Adipocyte (in vitro differentiated cells): ENCODE measurements around the gene PTPRM.

Source experiments
- DNase-seq: peaks from one replicate; pipeline ENCODE4 v3.0.0-alpha.2; 2015; ENCODE audit warnings: low read depth
- H3K27me3 ChIP-seq: replicated peaks from 2 replicates; pipeline ENCODE4 v1.7.0; 2013; ENCODE audit warnings: mild to moderate bottlenecking, low read length, moderate library complexity; ENCODE audit not compliant: control insufficient read depth, insufficient read depth
- H3K36me3 ChIP-seq: 2 replicates; pipeline ENCODE4 v1.7.0; 2013; ENCODE audit warnings: low read length, mild to moderate bottlenecking, moderate library complexity; ENCODE audit not compliant: control insufficient read depth, insufficient read depth, severe bottlenecking
- H3K4me1 ChIP-seq: 2 replicates; pipeline ENCODE4 v1.7.0; 2013; ENCODE audit warnings: mild to moderate bottlenecking, low read length, moderate library complexity; ENCODE audit not compliant: control insufficient read depth, insufficient read depth
- H3K4me3 ChIP-seq: 2 replicates; pipeline ENCODE4 v1.7.0; 2013; ENCODE audit warnings: mild to moderate bottlenecking, low read length, moderate library complexity
- H3K9ac ChIP-seq: 2 replicates; pipeline ENCODE4 v1.7.0; 2013; ENCODE audit warnings: mild to moderate bottlenecking, low read length, moderate library complexity
- H3K9me3 ChIP-seq: 2 replicates; pipeline ENCODE4 v1.7.0; 2013; ENCODE audit warnings: mild to moderate bottlenecking, low read length, moderate library complexity; ENCODE audit not compliant: control insufficient read depth

Gene PTPRM

DNA sequence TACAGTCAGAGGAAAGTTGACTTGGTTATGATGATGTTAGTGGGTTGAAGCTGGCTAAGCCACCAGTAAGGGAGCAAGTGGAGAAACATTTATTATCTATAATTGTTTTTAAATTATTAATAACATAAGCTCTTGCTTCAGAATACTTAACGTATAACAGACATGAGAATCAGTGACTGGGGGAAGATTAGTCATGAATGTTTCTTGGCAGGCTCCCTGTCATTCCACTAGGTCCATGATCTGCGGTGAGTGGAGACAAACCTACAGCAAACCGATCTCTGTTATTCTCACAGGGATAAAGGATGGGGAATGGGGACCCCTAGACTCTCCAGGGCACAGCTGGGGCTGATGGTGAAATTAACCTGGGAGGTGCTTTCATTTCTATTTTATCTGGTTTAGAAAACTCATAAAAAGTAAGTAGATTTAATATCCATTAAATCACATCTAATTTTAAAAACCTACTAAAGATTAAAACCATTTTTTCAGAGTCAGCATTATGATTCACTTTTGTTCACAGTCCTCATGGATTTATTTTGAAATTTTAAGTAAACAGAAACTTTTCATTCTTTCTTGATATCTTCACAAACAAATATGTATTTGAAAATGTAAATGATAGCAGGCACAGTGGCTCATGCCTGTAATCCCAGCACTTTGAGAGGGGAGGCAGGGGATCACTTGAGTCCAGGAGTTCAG lies 420.3 kb downstream of the PTPRM start:
- Histone ChIP-seq H3K4me1 (peaks cover 13% of the 10 kb centered on the region), H3K27me3 (no peaks in the 10 kb centered on the region), H3K9ac (peak overlapping the region; percentile 14), H3K36me3 (no peaks in the 10 kb centered on the region), H3K9me3 (no peaks in the 10 kb centered on the region), H3K4me3 (peak overlapping the region; percentile 29)
- DNase-seq = peak; percentile 73

DNA sequence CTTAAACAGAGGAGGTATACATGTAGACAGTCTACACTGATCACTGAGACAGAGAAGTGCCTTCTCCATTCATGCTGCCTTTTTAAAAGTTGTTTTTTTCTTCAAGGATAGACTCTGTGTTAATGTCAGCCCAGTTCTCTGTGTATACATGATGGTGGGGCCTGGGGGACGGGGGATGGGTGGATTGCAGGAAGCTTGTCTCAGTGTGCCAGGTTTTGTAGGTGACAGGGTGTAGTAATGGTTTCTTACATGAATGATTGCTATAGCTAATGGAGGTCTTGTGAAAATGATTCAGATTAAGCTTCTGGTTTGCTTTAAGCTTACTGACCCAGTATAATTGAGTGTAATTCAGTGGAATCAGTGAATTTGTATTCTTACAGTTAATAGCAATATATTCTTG lies 423.6 kb downstream of the PTPRM start:
- Histone ChIP-seq H3K36me3 (no peaks in the 10 kb centered on the region), H3K9me3 (peaks cover 3% of the 10 kb centered on the region), H3K27me3 (no peaks in the 10 kb centered on the region), H3K4me3 (no peak overlapping the region), H3K4me1 (peaks cover 10% of the 10 kb centered on the region), H3K9ac (no peak overlapping the region)
- DNase-seq = no peak

DNA sequence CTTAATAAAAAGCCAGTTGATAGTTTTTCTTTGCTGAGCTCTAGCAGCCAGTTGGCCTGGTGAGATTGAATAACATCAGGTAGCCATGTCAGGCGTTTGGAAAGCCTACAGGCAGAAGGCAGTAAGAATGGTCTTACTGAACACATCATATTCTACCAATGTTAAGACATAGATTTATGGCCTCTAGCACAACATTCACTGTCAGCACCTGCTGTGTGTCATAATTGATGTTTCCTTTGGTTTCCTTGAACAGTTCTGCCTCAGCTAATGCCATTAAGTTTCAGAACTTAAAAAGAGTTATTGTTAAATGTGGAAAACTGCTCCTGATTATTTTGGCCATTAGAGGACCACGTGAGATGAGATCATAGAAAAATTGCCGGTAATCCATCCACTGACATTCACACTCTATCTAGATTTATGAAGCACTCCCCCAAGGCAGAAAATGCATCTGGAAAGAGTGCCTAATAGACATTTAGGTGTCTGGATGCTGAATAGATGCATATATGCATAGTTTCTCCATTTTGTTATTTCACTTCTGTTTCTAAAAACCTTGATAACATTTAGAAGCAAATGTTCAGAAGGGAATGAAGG lies 434.7 kb downstream of the PTPRM start:
- Histone ChIP-seq H3K4me3 (no peak overlapping the region), H3K27me3 (no peaks in the 10 kb centered on the region), H3K9ac (no peak overlapping the region), H3K9me3 (no peaks in the 10 kb centered on the region), H3K36me3 (peaks cover 4% of the 10 kb centered on the region), H3K4me1 (peaks cover 12% of the 10 kb centered on the region)
- no peak for DNase-seq

DNA sequence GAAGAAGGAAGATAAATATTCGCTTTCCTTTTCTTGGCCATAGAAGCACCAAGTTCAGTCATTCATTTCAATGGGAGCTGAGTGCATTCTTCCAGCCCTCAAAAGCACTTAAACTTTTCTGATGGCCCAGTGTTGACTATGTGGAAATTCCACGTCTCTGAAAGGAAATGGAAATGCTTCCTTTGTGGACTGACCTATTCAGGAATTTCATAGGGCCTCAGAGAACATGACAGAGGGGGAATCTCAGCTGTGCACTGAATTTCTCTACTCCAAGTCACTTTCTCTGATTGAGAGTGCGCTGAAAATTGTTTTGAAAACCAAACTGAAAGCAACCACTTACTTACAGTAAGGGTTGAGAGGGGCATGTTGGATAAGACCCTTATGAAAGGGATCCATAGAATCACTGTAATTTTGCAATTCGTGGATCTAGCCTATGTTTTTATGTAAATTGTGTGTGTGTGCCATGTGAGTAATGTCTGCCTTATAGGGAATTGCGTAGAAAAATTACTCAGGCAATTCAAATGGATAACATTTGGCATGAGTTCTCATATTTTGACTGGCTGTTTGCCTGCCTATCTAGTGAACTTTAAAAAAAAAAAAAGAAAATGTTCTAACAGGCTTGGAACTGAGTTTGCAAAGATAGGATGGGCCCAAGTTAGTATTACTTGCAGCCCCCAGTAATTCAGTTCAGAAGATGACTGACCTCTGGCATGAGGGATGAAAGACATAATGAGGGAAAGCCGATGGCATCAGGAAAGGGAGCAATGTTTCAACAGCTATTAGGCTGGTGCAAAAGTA lies 437.0 kb downstream of the PTPRM start:
- Histone ChIP-seq H3K36me3 (peaks cover 4% of the 10 kb centered on the region), H3K9ac (no peak overlapping the region), H3K4me1 (peaks cover 12% of the 10 kb centered on the region), H3K4me3 (peak overlapping the region; percentile 11), H3K9me3 (no peaks in the 10 kb centered on the region), H3K27me3 (no peaks in the 10 kb centered on the region)
- DNase-seq = peak; percentile 71

DNA sequence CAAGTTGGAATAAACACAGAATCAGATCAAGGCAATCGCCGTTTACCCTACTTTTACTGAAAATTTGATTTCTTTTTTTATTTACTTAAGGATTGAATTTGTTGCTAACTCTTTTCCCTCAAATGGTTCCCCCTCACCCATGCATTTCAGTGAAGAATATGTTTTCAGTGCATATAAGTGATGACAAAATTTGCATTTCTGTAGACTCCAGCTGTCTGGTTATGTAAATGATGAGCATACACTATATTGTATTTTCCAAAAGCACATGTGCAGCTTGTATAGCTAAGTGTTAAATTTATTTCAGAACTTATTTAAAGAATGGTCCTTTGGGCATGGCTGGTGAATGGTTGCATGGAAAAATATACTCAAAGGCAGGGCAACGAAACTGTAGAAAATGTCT lies 437.7 kb downstream of the PTPRM start:
- peaks cover 4% of the 10 kb centered on the region for H3K36me3 ChIP-seq
- no peak overlapping the region for H3K9ac ChIP-seq
- H3K27me3 ChIP-seq = no peaks in the 10 kb centered on the region
- H3K9me3 ChIP-seq = no peaks in the 10 kb centered on the region
- H3K4me1 ChIP-seq = peaks cover 12% of the 10 kb centered on the region
- no peak for DNase-seq
- H3K4me3 ChIP-seq = no peak overlapping the region

DNA sequence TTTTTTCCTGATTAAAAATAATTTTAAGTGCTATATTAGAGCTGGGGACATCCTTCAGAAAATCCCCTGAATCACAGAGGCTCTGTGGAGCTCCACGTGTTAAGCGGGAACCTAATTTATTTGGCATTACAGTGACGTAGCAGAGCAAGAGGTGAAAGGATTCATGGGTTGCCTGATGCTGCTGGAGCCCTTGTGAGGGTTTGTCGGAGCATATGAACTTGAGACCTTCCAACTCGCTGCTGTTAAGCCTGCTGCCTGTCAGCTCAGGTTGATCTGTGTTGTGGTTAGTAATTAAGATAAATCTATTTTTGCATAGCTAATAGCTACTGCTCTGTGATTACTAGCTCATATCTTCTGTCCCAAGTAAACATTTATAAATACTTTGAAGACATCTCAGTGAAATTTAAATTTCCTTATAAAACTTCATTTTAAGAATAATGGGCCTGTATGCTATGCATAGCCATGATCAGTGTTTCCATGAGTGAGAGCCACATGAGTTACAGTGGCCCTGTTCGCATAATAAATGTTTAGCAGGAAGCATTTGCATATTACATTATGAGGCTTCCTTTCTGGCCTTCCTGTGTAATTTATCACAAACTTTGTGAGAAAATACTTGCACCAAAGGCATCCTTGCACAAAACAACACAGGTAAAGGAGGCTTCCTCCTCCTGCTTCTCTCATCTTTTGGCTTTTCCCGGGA lies 438.9 kb downstream of the PTPRM start:
- H3K9ac ChIP-seq = no peak overlapping the region
- DNase-seq = no peak
- H3K27me3 ChIP-seq = no peaks in the 10 kb centered on the region
- H3K36me3 ChIP-seq = peaks cover 4% of the 10 kb centered on the region
- H3K4me3 ChIP-seq = no peak overlapping the region
- peaks cover 12% of the 10 kb centered on the region for H3K4me1 ChIP-seq
- H3K9me3 ChIP-seq = no peaks in the 10 kb centered on the region

GRCh38 chr18:8006979-8007378 lies 439.9 kb downstream of the PTPRM start:
- Histone ChIP-seq H3K4me3 (no peak overlapping the region), H3K4me1 (peaks cover 12% of the 10 kb centered on the region), H3K36me3 (peaks cover 6% of the 10 kb centered on the region), H3K9ac (no peak overlapping the region), H3K9me3 (no peaks in the 10 kb centered on the region), H3K27me3 (no peaks in the 10 kb centered on the region)
- DNase-seq = no peak

GRCh38 chr18:8008033-8008432 lies 440.9 kb downstream of the PTPRM start:
- H3K4me3 ChIP-seq = no peak overlapping the region
- H3K4me1 ChIP-seq = peaks cover 12% of the 10 kb centered on the region
- no peaks in the 10 kb centered on the region for H3K27me3 ChIP-seq
- H3K9ac ChIP-seq = no peak overlapping the region
- H3K9me3 ChIP-seq = no peaks in the 10 kb centered on the region
- no peak for DNase-seq
- H3K36me3 ChIP-seq = peaks cover 8% of the 10 kb centered on the region

- no peak overlapping the region for H3K4me3 ChIP-seq
- no peak for DNase-seq
- H3K36me3 ChIP-seq = peaks cover 8% of the 10 kb centered on the region
- H3K9me3 ChIP-seq = no peaks in the 10 kb centered on the region
- H3K27me3 ChIP-seq = no peaks in the 10 kb centered on the region
- no peak overlapping the region for H3K9ac ChIP-seq
- no peaks in the 10 kb centered on the region for H3K4me1 ChIP-seq
These were observed 444.2 kb downstream of the PTPRM start for GRCh38 chr18:8011361-8011760.

- DNase-seq = no peak
- Histone ChIP-seq H3K4me1 (no peaks in the 10 kb centered on the region), H3K9ac (no peak overlapping the region), H3K36me3 (peaks cover 8% of the 10 kb centered on the region), H3K9me3 (no peaks in the 10 kb centered on the region), H3K27me3 (no peaks in the 10 kb centered on the region), H3K4me3 (no peak overlapping the region)
These were observed 444.8 kb downstream of the PTPRM start for GRCh38 chr18:8011906-8012305.

DNA sequence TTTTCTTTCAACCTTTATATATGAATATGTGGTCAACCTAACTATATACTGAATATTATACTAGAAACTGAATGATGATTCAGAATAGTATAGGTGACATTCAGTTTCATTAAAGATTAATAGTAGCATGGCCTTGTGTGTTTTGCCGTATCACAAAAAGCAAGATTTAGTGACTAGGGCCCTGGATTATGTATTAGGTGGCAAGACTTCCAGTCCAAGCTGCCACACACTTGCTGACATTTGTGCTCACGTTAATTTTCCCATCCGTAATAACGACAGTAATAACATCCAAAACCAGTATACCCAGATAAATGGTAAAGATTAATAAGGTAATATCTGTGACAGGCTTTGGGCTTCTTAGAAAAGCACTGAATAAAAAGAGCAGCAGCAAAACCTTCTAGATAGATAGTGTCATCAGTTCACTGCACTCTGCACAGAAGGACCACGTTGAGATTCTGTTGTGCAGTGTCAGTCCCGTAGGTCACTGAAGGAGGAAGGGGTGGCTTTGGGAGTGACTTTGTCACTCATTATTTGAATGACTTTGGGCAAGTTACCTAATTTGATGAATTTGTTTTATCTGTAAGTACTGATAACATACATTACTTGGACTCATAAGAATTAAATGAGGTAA lies 451.7 kb downstream of the PTPRM start:
- no peak for DNase-seq
- no peak overlapping the region for H3K4me3 ChIP-seq
- no peaks in the 10 kb centered on the region for H3K36me3 ChIP-seq
- H3K9me3 ChIP-seq = no peaks in the 10 kb centered on the region
- H3K27me3 ChIP-seq = no peaks in the 10 kb centered on the region
- H3K4me1 ChIP-seq = no peaks in the 10 kb centered on the region
- H3K9ac ChIP-seq = no peak overlapping the region
